ENCODE data around the gene PALD1. TPM values are rescaled to one million over a fixed set of nuclear protein-coding genes. Genes with fewer than 3 reads are reported as not detected.

PALD1 gene
- total RNA-seq, 1 donor from 2014 or later, result 4.1 TPM

DNA sequence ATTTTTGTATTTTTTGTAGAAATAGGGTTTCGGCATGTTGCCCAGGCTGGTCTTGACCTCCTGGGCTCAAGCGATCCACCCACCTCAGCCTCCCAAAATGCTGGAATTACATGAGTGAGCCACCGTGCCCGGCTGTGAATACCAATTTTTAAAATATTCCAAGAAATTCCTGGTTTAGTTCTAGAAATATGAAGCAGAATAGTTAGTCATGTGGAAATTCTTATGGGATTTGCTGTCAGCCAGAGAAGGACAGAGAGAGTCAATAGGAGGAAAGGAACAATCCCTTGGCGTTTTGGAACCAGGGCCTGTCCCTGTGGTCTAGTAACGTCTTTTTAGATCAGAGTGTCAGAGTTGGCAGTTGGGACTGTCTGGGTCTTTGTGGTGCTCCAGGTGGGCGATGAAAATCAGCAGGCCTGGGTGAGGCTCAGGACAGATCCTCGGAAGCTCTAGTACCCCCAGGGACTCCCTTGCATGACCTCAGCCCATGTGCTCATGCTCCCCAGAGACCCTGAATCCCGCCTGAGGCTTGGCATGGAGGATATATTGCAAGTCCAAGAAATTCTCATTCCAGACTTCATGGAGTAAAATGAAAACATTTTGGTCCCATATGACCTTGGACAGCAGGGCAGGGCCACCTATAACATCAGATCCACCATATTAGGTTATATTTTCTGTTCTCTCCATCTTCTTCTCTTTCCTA is 44.8 kb upstream of the PALD1 start:
- H3K27me3 Mint-ChIP-seq (ENCODE audit: low read depth), result peaks cover 6% of the 10 kb centered on the region
- no peak for DNase-seq (ENCODE audit: low spot score)
- H3K4me3 Mint-ChIP-seq (ENCODE audit: unreplicated experiment), result no peak overlapping the region
- peaks cover 14% of the 10 kb centered on the region for H3K4me1 Mint-ChIP-seq (ENCODE audit: low read depth)
- TF ChIP-seq, protein P1, sequence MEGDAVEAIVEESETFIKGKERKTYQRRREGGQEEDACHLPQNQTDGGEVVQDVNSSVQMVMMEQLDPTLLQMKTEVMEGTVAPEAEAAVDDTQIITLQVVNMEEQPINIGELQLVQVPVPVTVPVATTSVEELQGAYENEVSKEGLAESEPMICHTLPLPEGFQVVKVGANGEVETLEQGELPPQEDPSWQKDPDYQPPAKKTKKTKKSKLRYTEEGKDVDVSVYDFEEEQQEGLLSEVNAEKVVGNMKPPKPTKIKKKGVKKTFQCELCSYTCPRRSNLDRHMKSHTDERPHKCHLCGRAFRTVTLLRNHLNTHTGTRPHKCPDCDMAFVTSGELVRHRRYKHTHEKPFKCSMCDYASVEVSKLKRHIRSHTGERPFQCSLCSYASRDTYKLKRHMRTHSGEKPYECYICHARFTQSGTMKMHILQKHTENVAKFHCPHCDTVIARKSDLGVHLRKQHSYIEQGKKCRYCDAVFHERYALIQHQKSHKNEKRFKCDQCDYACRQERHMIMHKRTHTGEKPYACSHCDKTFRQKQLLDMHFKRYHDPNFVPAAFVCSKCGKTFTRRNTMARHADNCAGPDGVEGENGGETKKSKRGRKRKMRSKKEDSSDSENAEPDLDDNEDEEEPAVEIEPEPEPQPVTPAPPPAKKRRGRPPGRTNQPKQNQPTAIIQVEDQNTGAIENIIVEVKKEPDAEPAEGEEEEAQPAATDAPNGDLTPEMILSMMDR (IDR thresholded peaks at IDR 0.05), result no peak
- peaks cover 7% of the 10 kb centered on the region for H3K36me3 Mint-ChIP-seq (ENCODE audit: low read depth)
- no peak overlapping the region for H3K27ac Mint-ChIP-seq (ENCODE audit: unreplicated experiment)
- H3K9me3 Mint-ChIP-seq (ENCODE audit: low read depth), result no peaks in the 10 kb centered on the region

DNA sequence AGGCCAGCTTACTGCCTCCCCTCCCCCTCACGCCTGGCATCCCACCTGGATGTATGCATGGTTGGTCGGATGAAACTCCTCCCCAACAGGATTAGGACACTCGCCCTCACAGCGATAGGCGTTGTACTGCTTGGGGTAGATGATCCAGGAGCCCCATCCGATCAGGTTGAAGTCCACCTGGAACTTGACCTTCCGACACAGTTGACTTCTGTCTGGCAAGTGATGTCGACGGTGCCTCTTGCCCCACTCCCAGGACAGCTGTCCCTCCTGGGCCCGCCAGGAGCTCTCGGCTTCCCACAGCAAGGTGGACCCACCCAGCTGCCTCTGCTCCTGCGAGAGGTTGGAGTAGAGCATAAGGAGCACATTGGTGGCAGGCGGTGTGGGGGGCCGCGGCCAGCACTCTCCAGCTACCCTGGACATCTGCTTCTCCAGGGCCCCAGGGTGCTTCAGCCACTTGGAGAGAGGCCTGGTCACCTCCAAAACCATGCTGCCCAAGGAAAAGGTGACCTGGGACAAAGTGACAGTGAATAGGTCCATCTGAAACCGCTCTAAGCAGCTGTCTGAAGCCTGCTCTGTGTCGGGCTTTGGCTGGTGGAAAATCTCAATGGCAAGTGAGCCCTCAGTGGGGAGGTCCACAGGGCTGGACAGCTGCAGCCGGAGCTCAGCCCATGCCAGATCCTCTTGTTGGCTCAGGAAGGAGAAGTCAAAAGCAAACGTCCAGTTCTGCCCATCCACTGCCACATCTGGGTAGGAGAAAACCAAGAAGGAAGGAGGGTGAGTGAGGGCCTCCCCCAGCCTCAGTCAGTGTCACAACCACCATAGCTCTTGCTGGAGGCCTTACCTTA is 43.1 kb upstream of the PALD1 start:
- DNase-seq (ENCODE audit: low spot score), result no peak
- Mint-ChIP-seq H3K27ac (ENCODE audit: unreplicated experiment) (no peak overlapping the region), H3K4me3 (ENCODE audit: unreplicated experiment) (no peak overlapping the region), H3K4me1 (ENCODE audit: low read depth) (peaks cover 18% of the 10 kb centered on the region), H3K36me3 (ENCODE audit: low read depth) (peaks cover 5% of the 10 kb centered on the region), H3K27me3 (ENCODE audit: low read depth) (peaks cover 18% of the 10 kb centered on the region), H3K9me3 (ENCODE audit: low read depth) (no peaks in the 10 kb centered on the region)
- TF ChIP-seq, protein P1 (IDR thresholded peaks at IDR 0.05), result no peak

DNA sequence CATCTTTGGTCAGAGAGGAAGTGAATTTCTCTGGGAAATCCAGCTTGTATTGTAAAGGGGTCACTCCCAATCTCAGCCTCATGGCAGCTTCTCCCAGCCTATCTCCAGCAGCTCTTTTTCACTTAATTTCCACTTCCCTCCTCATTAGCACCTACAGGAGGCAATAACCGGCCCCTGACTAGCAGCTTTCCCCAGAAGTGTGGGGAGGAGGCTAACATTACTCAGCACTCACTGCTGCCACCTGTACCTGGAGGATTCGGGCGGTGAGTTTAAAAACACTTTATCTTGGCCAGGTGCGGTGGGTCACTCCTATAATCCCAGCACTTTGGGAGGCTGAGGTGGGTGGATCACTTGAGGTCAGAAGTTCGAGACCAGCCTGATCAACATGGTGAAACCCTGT is 40.8 kb upstream of the PALD1 start:
- Mint-ChIP-seq H3K27me3 (ENCODE audit: low read depth) (peaks cover 33% of the 10 kb centered on the region), H3K27ac (ENCODE audit: unreplicated experiment) (no peak overlapping the region), H3K4me3 (ENCODE audit: unreplicated experiment) (no peak overlapping the region), H3K9me3 (ENCODE audit: low read depth) (no peaks in the 10 kb centered on the region), H3K36me3 (ENCODE audit: low read depth) (no peaks in the 10 kb centered on the region), H3K4me1 (ENCODE audit: low read depth) (peaks cover 20% of the 10 kb centered on the region)
- DNase-seq (ENCODE audit: low spot score), result no peak
- TF ChIP-seq, protein P1 (IDR thresholded peaks at IDR 0.05), result no peak

DNA sequence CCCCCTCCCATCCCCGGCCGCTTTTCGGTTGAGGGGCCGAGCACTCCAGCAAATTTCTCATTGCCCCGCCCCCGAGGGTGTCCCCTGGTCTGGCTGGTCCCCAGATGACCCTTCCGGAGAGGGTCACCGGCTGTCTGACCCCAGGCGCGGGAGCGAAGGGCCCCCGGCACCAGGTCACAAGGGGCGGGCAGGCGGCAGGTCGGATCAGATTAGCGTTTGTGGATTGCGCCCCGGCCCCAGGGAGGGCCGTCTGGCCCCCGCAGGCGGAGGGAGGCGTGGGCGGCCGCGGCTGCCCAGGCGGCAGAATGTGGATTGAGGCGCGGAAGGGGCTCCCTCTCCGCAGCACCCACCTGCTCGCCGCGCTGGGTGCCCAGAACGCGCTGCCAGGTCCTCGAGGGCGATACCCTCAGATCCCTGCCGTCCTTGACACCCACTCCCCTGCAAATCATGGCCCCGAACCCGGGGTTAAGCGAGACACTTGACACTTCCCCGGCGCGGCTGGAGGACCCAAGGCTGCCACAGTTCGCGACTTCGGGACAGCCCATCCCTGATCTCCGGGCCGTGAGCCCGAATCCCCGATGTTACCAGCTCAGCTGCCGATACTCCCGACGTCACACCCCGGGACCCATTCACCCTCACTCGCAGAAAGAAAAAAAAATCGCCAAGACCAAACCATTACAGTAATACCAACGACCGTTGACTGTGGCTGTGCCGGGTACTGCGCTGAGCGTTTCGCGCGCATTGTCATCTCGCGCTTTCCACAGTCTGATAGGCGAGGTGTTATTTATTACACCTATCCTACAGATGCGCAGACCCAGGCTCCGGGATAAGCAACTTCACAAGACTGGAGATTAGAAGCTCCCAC is 38.0 kb upstream of the PALD1 start:
- peaks cover 33% of the 10 kb centered on the region for H3K27me3 Mint-ChIP-seq (ENCODE audit: low read depth)
- no peak overlapping the region for H3K27ac Mint-ChIP-seq (ENCODE audit: unreplicated experiment)
- DNase-seq (ENCODE audit: low spot score), result peak; percentile 79
- no peaks in the 10 kb centered on the region for H3K9me3 Mint-ChIP-seq (ENCODE audit: low read depth)
- peak overlapping the region; percentile 65 for H3K4me3 Mint-ChIP-seq (ENCODE audit: unreplicated experiment)
- peaks cover 13% of the 10 kb centered on the region for H3K4me1 Mint-ChIP-seq (ENCODE audit: low read depth)
- TF ChIP-seq, protein P1 (IDR thresholded peaks at IDR 0.05), result no peak
- no peaks in the 10 kb centered on the region for H3K36me3 Mint-ChIP-seq (ENCODE audit: low read depth)

All from chondrocyte (in vitro differentiated cells).